Mesenchymal stem cell (in vitro differentiated cells and primary cell): ENCODE measurements around the gene PRKCG.

Experiments used
- DNase-seq: peaks from one replicate; pipeline ENCODE4 v3.0.0-alpha.2; 2013
- H2AFZ ChIP-seq: one replicate; pipeline ENCODE4 v1.6.1; 2013; ENCODE audit warnings: low read depth, mild to moderate bottlenecking, control low read depth, inconsistent platforms, low read length, moderate library complexity
- H2AK5ac ChIP-seq: 2 replicates; pipeline ENCODE4 v1.6.1; 2013; ENCODE audit warnings: low read length, moderate library complexity, mild to moderate bottlenecking, inconsistent platforms; ENCODE audit not compliant: severe bottlenecking
- H2BK120ac ChIP-seq: one replicate; pipeline ENCODE4 v1.6.1; 2013; ENCODE audit warnings: low read depth, mild to moderate bottlenecking, inconsistent platforms, low read length, moderate library complexity
- H2BK12ac ChIP-seq, 2 experiments: one replicate each; pipeline ENCODE4 v1.6.1; 2013; ENCODE audit warnings: inconsistent platforms in 2 of 2, low read length in 2 of 2, mild to moderate bottlenecking in 2 of 2, moderate library complexity in 2 of 2, control low read depth in 1 of 2
- H2BK15ac ChIP-seq: one replicate; pipeline ENCODE4 v1.6.1; 2013; ENCODE audit warnings: mild to moderate bottlenecking, low read depth, inconsistent platforms; ENCODE audit not compliant: poor library complexity, severe bottlenecking
- H2BK5ac ChIP-seq: 2 replicates; pipeline ENCODE4 v1.6.1; 2013; ENCODE audit warnings: low read depth, mild to moderate bottlenecking, low read length, control low read depth, inconsistent platforms; ENCODE audit not compliant: poor library complexity, severe bottlenecking
- H3K14ac ChIP-seq, 2 experiments: one replicate each; pipeline ENCODE4 v1.6.1; 2013; ENCODE audit warnings: inconsistent platforms in 2 of 2, low read length in 2 of 2, control low read depth in 1 of 2, mild to moderate bottlenecking in 1 of 2, moderate library complexity in 1 of 2
- H3K18ac ChIP-seq, 2 experiments: one replicate each; pipeline ENCODE4 v1.6.1; 2013; ENCODE audit warnings: inconsistent platforms in 2 of 2, low read length in 2 of 2, control low read depth in 1 of 2, low read depth in 1 of 2, mild to moderate bottlenecking in 1 of 2
- H3K23ac ChIP-seq, 2 experiments: one replicate each; pipeline ENCODE4 v1.6.1; 2013; ENCODE audit warnings: inconsistent platforms in 2 of 2, low read length in 2 of 2, mild to moderate bottlenecking in 2 of 2, moderate library complexity in 2 of 2, control low read depth in 1 of 2
- H3K27ac ChIP-seq: 2 replicates; pipeline ENCODE4 v1.5.1; 2013; ENCODE audit warnings: mild to moderate bottlenecking, moderate library complexity, low read length, control low read depth, inconsistent platforms; ENCODE audit not compliant: poor library complexity, severe bottlenecking
- H3K27me3 ChIP-seq, 2 experiments: 2 replicates each; pipeline versions ENCODE4 v1.6.1 to v1.7.0; 2013; ENCODE audit warnings: low read length in 2 of 2, mild to moderate bottlenecking in 2 of 2, moderate library complexity in 2 of 2, control low read depth in 1 of 2, inconsistent platforms in 1 of 2; ENCODE audit not compliant: control insufficient read depth in 1 of 2, insufficient read depth in 1 of 2
- H3K36me3 ChIP-seq, 2 experiments: 2 replicates each; pipeline versions ENCODE4 v1.6.1 to v1.7.0; 2013; ENCODE audit warnings: low read length in 2 of 2, control low read depth in 1 of 2, inconsistent platforms in 1 of 2, low read depth in 1 of 2, mild to moderate bottlenecking in 1 of 2; ENCODE audit not compliant: insufficient read depth in 2 of 2, control insufficient read depth in 1 of 2
- H3K4ac ChIP-seq, 2 experiments: one replicate each; pipeline ENCODE4 v1.6.1; 2013; ENCODE audit warnings: inconsistent platforms in 2 of 2, low read length in 2 of 2, mild to moderate bottlenecking in 2 of 2, moderate library complexity in 2 of 2, control low read depth in 1 of 2, low read depth in 1 of 2
- H3K4me1 ChIP-seq: 2 replicates; pipeline ENCODE4 v1.6.1; 2013; ENCODE audit warnings: low read depth, low read length, control low read depth; ENCODE audit not compliant: control insufficient read depth, insufficient read depth
- H3K4me2 ChIP-seq: 2 replicates; pipeline ENCODE4 v1.6.1; 2013; ENCODE audit warnings: low read length, mild to moderate bottlenecking, inconsistent platforms; ENCODE audit not compliant: poor library complexity, severe bottlenecking
- H3K4me3 ChIP-seq, 2 experiments: 2 replicates each; pipeline versions ENCODE4 v1.5.1 to v1.7.0; 2013; ENCODE audit warnings: low read length in 2 of 2, mild to moderate bottlenecking in 2 of 2, control low read depth in 1 of 2, low read depth in 1 of 2; ENCODE audit not compliant: insufficient read depth in 1 of 2
- H3K79me1 ChIP-seq: replicated peaks from 2 replicates; pipeline ENCODE4 v1.6.1; 2013; ENCODE audit warnings: mild to moderate bottlenecking, control low read depth, low read length, inconsistent platforms; ENCODE audit not compliant: poor library complexity, severe bottlenecking
- H3K9ac ChIP-seq: 2 replicates; pipeline ENCODE4 v1.7.0; 2013; ENCODE audit warnings: mild to moderate bottlenecking, low read length, moderate library complexity
- H3K9me3 ChIP-seq: 2 replicates; pipeline ENCODE4 v1.7.0; 2013; ENCODE audit warnings: mild to moderate bottlenecking, low read length; ENCODE audit not compliant: control insufficient read depth
- H4K8ac ChIP-seq: one replicate; pipeline ENCODE4 v1.6.1; 2013; ENCODE audit warnings: inconsistent platforms, mild to moderate bottlenecking, low read length, moderate library complexity
- H4K91ac ChIP-seq: one replicate; pipeline ENCODE4 v1.6.1; 2013; ENCODE audit warnings: mild to moderate bottlenecking, low read length, inconsistent platforms
- WGBS: methylation state at CpG from one replicate; pipeline ENCODE4 v1.1.7; 2013; ENCODE audit warnings: mixed read lengths; 5-methylcytosine and 5-hydroxymethylcytosine counted together

The PRKCG gene

DNA sequence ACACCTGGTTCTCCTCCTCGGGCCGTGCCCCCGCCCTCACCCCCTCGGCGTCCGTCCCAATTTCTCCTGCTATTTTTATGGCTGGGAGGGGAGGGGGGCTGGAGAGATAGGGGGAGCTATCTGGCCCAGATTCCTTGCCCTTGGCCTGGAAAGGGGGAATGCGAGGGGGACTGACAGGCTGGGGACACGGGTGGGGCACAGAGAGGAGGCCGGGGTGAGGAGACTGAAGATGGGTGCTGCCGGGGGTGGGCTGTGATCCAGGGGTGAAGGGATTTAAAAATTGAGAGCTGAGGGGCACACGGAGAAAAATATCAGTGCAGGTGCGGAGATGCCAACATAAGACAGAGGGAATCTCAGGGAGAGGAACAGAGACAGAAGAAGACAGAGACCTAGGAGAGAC lies 2.3 kb downstream of the PRKCG start:
- H3K36me3 ChIP-seq: no peaks in the 10 kb centered on the region
- H3K4me2 ChIP-seq: no peak overlapping the region
- no peaks in the 10 kb centered on the region for H3K79me1 ChIP-seq
- H4K8ac ChIP-seq: no peak overlapping the region
- no peak overlapping the region for H3K9ac ChIP-seq
- 72% methylated on average over 12 of the region's 12 CpGs for WGBS
- H3K18ac ChIP-seq: no peak overlapping the region
- no peak overlapping the region for H2AFZ ChIP-seq
- no peak overlapping the region for H3K27ac ChIP-seq
- H3K27me3 ChIP-seq: peaks cover 49 to 66% of the 10 kb centered on the region in 2 experiments
- DNase-seq: no peak
- no peak overlapping the region for H2BK15ac ChIP-seq
- no peak overlapping the region for H3K23ac ChIP-seq
- no peak overlapping the region for H3K4me3 ChIP-seq
- no peak overlapping the region for H2BK120ac ChIP-seq
- no peak overlapping the region for H3K4ac ChIP-seq
- H3K4me1 ChIP-seq: peaks cover 9% of the 10 kb centered on the region
- no peak overlapping the region for H4K91ac ChIP-seq
- no peaks in the 10 kb centered on the region for H3K9me3 ChIP-seq
- H2BK12ac ChIP-seq: no peak overlapping the region
- no peak overlapping the region for H3K14ac ChIP-seq
- H2AK5ac ChIP-seq: no peak overlapping the region
- H2BK5ac ChIP-seq: no peak overlapping the region

DNA sequence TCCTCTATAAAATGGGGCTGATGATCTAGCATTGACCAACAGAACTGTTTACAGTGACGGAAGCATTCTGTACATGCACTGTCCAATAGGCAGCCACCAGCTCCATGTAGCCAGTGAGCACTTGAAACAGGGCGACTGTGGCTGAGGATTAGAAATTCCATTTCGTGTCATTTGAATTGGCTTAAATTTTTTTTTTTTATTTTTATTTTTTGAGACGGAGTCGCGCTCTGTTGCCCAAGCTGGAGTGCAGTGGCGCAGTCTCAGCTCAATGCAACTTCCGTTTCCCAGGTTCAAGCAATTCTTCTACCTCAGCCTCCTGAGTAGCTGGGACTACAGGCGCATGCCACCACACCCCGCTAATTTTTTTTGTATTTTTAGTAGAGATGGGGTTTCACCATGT lies 3.0 kb downstream of the PRKCG start:
- H3K23ac ChIP-seq: no peak overlapping the region
- H2BK15ac ChIP-seq: no peak overlapping the region
- H3K18ac ChIP-seq: no peak overlapping the region
- H3K9ac ChIP-seq: no peak overlapping the region
- H3K4me3 ChIP-seq: no peak overlapping the region
- no peak overlapping the region for H4K91ac ChIP-seq
- H3K27me3 ChIP-seq: peaks cover 49 to 61% of the 10 kb centered on the region in 2 experiments
- no peak overlapping the region for H2AK5ac ChIP-seq
- H3K9me3 ChIP-seq: no peaks in the 10 kb centered on the region
- H3K4me2 ChIP-seq: no peak overlapping the region
- DNase-seq: no peak
- H3K14ac ChIP-seq: no peak overlapping the region
- H3K79me1 ChIP-seq: no peaks in the 10 kb centered on the region
- no peak overlapping the region for H2BK5ac ChIP-seq
- no peaks in the 10 kb centered on the region for H3K36me3 ChIP-seq
- H2BK120ac ChIP-seq: no peak overlapping the region
- H4K8ac ChIP-seq: no peak overlapping the region
- H2AFZ ChIP-seq: no peak overlapping the region
- H3K4me1 ChIP-seq: peaks cover 12% of the 10 kb centered on the region
- H3K27ac ChIP-seq: no peak overlapping the region
- 95% methylated on average over 9 of the region's 10 CpGs for WGBS
- no peak overlapping the region for H3K4ac ChIP-seq
- no peak overlapping the region for H2BK12ac ChIP-seq

DNA sequence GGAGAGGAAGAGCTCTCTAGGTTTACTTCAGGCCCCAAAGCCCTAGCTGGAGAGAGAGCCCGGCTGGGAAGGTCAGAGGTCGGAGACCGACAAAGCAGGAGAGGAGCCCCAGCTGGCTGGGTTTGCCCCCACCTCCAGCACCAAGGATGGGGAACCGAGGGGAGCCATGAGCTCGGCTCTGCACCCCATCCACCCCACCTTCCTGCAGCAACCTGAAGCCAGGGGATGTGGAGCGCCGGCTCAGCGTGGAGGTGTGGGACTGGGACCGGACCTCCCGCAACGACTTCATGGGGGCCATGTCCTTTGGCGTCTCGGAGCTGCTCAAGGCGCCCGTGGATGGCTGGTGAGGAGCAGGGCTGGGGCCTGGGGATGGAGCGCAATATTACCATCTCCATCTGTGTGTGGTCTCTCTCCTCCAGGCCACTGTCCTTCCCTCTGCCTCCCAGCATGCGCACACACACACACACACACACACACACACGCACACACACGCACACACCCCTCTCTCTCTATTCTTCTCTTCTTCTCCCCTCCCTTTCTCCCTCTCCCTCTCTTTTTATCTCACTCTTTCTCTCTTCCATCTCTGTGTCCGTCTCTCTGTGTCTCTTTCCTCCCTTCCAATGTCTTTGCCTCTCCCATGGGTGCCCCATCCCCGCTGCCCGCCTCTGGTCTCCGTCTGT lies 10.4 kb downstream of the PRKCG start:
- H2BK120ac ChIP-seq: no peak overlapping the region
- H4K8ac ChIP-seq: no peak overlapping the region
- no peak overlapping the region for H3K4me2 ChIP-seq
- H3K79me1 ChIP-seq: no peaks in the 10 kb centered on the region
- H3K4me3 ChIP-seq: no peak overlapping the region
- H2BK12ac ChIP-seq: no peak overlapping the region
- peaks cover 7 to 43% of the 10 kb centered on the region in 2 experiments for H3K27me3 ChIP-seq
- no peaks in the 10 kb centered on the region for H3K36me3 ChIP-seq
- no peak overlapping the region for H3K18ac ChIP-seq
- H3K9me3 ChIP-seq: no peaks in the 10 kb centered on the region
- no peak overlapping the region for H3K9ac ChIP-seq
- DNase-seq: no peak
- H2AFZ ChIP-seq: no peak overlapping the region
- H3K27ac ChIP-seq: no peak overlapping the region
- H3K14ac ChIP-seq: no peak overlapping the region
- H4K91ac ChIP-seq: no peak overlapping the region
- H3K23ac ChIP-seq: no peak overlapping the region
- no peak overlapping the region for H2AK5ac ChIP-seq
- WGBS: 88% methylated on average over 23 of the region's 23 CpGs
- H3K4me1 ChIP-seq: peaks cover 4% of the 10 kb centered on the region
- H2BK5ac ChIP-seq: no peak overlapping the region
- H2BK15ac ChIP-seq: no peak overlapping the region
- H3K4ac ChIP-seq: no peak overlapping the region

DNA sequence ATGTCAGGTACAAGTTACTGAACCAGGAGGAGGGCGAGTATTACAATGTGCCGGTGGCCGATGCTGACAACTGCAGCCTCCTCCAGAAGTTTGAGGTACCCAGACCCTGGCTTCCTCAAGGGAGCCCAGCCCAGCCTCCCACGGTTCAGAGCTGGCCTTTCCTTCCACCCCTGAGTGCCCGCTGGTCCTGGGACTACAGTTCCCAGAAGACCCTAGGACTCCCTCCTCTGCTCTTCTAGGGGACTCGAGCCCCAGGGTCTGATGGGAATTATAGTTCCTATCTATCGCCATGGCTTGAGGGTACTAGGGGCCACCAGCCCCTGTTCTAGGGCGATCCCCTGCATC lies 11.0 kb downstream of the PRKCG start:
- no peaks in the 10 kb centered on the region for H3K79me1 ChIP-seq
- 61% methylated on average over 8 of the region's 8 CpGs for WGBS

More for the DNA sequence above, 11.0 kb downstream of the PRKCG start:
- Histone ChIP-seq H2BK15ac (no peak overlapping the region), H3K27ac (no peak overlapping the region), H3K4me2 (no peak overlapping the region), H4K8ac (no peak overlapping the region), H3K9me3 (no peaks in the 10 kb centered on the region), H2AK5ac (no peak overlapping the region), H3K18ac (no peak overlapping the region), H3K36me3 (no peaks in the 10 kb centered on the region), H4K91ac (no peak overlapping the region), H3K27me3 (peaks cover 12 to 48% of the 10 kb centered on the region in 2 experiments), H2BK120ac (no peak overlapping the region), H3K23ac (no peak overlapping the region), H3K9ac (no peak overlapping the region), H3K14ac (no peak overlapping the region), H3K4me3 (no peak overlapping the region), H3K4ac (no peak overlapping the region), H2AFZ (no peak overlapping the region), H2BK5ac (no peak overlapping the region), H3K4me1 (peaks cover 4% of the 10 kb centered on the region), H2BK12ac (no peak overlapping the region)
- no peak for DNase-seq
